Neural cell (in vitro differentiated cells): ENCODE measurements around the gene FGF10. TPM values are rescaled to one million over a fixed set of nuclear protein-coding genes. Genes with fewer than 3 reads are reported as not detected.

Experiments
- H2AFZ ChIP-seq: fragments of 200-600, 300-800 bp; sonication (generic), shearing (Covaris generic); 2 replicates; pipeline ENCODE4 v1.6.0; 2014; ENCODE audit warnings: low read depth, mild to moderate bottlenecking, antibody characterized with exemption, low read length, moderate library complexity
- H3F3A ChIP-seq: fragments of 200-600 bp; shearing (Covaris generic); 2 replicates; pipeline ENCODE4 v1.6.1; 2016; ENCODE audit warnings: mild to moderate bottlenecking, moderate library complexity, mixed read lengths, antibody characterized with exemption, low read length; ENCODE audit not compliant: insufficient read depth, poor library complexity, severe bottlenecking
- H3K27ac ChIP-seq: fragments of 200-600, 300-800 bp; sonication (generic), shearing (Covaris generic); 2 replicates; pipeline ENCODE4 v1.5.1; 2014; ENCODE audit warnings: mild to moderate bottlenecking, low read length, moderate library complexity
- H3K27me3 ChIP-seq: fragments of 300-800, 200-600 bp; sonication (generic), shearing (Covaris generic); 2 replicates; pipeline ENCODE4 v1.6.0; 2014; ENCODE audit warnings: mild to moderate bottlenecking, low read depth, low read length, moderate library complexity; ENCODE audit not compliant: insufficient read depth
- H3K36me3 ChIP-seq: fragments of 300-800, 200-600 bp; sonication (generic), shearing (Covaris generic); 2 replicates; pipeline ENCODE4 v1.5.1; 2014; ENCODE audit warnings: mild to moderate bottlenecking, antibody characterized with exemption, low read length, moderate library complexity; ENCODE audit not compliant: insufficient read depth
- H3K4me2 ChIP-seq: fragments of 300-800, 200-600 bp; sonication (generic), shearing (Covaris generic); 2 replicates; pipeline ENCODE4 v1.6.0; 2014; ENCODE audit warnings: mild to moderate bottlenecking, low read length
- H3K4me3 ChIP-seq: fragments of 300-800, 200-600 bp; sonication (generic), shearing (Covaris generic); 2 replicates; pipeline ENCODE4 v1.5.1; 2014; ENCODE audit warnings: mild to moderate bottlenecking, low read length, moderate library complexity
- H3K79me2 ChIP-seq: fragments of 200-600 bp; shearing (Covaris generic); replicated peaks from 2 replicates; pipeline ENCODE4 v1.6.0; 2014; ENCODE audit warnings: mild to moderate bottlenecking, low read length, moderate library complexity; ENCODE audit not compliant: insufficient read depth
- H3K9ac ChIP-seq: fragments of 300-800, 200-600 bp; sonication (generic), shearing (Covaris generic); 2 replicates; pipeline ENCODE4 v1.6.1; 2016; ENCODE audit warnings: mild to moderate bottlenecking, low read length, mixed read lengths
- H3K9me2 ChIP-seq: fragments of 200-600 bp; shearing (Covaris generic); 2 replicates; pipeline ENCODE4 v1.6.1; 2016; ENCODE audit warnings: mild to moderate bottlenecking, low read length, mixed read lengths; ENCODE audit not compliant: insufficient read depth
- H3K9me3 ChIP-seq: fragments of 200-600, 300-800 bp; sonication (generic), shearing (Covaris generic); 2 replicates; pipeline ENCODE4 v1.6.1; 2016; ENCODE audit warnings: mild to moderate bottlenecking, mixed run types, low read length, moderate library complexity, mixed read lengths
- H4K20me1 ChIP-seq: fragments of 200-600 bp; shearing (Covaris generic); 2 replicates; pipeline ENCODE4 v1.6.1; 2016; ENCODE audit warnings: mild to moderate bottlenecking, mixed run types; ENCODE audit not compliant: insufficient read depth
- EP300 ChIP-seq: fragments of 450-650 bp; conservative IDR thresholded peaks from 2 replicates; pipeline ENCODE4 v1.6.1; 2014; ENCODE audit warnings: antibody characterized with exemption, mild to moderate bottlenecking, moderate library complexity; ENCODE audit not compliant: poor library complexity, severe bottlenecking
- EZH2 ChIP-seq: fragments of 200-600, 300-800 bp; shearing (Covaris generic), sonication (generic); IDR thresholded peaks from 2 replicates; pipeline ENCODE4 v1.6.1; 2014; ENCODE audit warnings: antibody characterized with exemption, low read length, borderline replicate concordance, mild to moderate bottlenecking; ENCODE audit not compliant: insufficient read depth, poor library complexity, severe bottlenecking
- MXI1 ChIP-seq: fragments of 450-650 bp; conservative IDR thresholded peaks from 2 replicates; pipeline ENCODE4 v1.6.1; 2014; ENCODE audit warnings: antibody characterized with exemption, mild to moderate bottlenecking; ENCODE audit not compliant: poor library complexity, severe bottlenecking
- POLR2AphosphoS5 ChIP-seq: IDR thresholded peaks from 2 replicates; pipeline ENCODE4 v1.6.1; 2012
- RAD21 ChIP-seq: fragments of 450-650 bp; conservative IDR thresholded peaks from 2 replicates; pipeline ENCODE4 v1.6.1; 2014; ENCODE audit warnings: antibody characterized with exemption, mild to moderate bottlenecking, moderate library complexity
- REST ChIP-seq: IDR thresholded peaks from 2 replicates; pipeline ENCODE4 v1.6.1; 2012; ENCODE audit warnings: borderline replicate concordance
- SMC3 ChIP-seq: fragments of 450-650 bp; conservative IDR thresholded peaks from 2 replicates; pipeline ENCODE4 v1.6.1; 2014; ENCODE audit warnings: antibody characterized with exemption, mild to moderate bottlenecking, moderate library complexity; ENCODE audit not compliant: poor library complexity
- TAF1 ChIP-seq: IDR thresholded peaks from 2 replicates; pipeline ENCODE4 v1.6.1; 2012; ENCODE audit warnings: low read depth
- polyA plus RNA-seq: library from polyadenylated mRNA; depleted of rRNA; stranded (reverse); fragments of >200 nt; gene quantifications from 2 replicates; pipeline ENCODE4 v1.2.3, GENCODE V29; 2014
- TF ChIP-seq, protein P1 (sequence below): fragments of 450-650 bp; IDR thresholded peaks from 2 replicates; pipeline ENCODE4 v1.5.1; 2014; ENCODE audit warnings: antibody characterized with exemption, mild to moderate bottlenecking, moderate library complexity; ENCODE audit not compliant: poor library complexity, severe bottlenecking

The FGF10 gene
- polyA plus RNA-seq, 1 donor from 2014 or later = not detected

- no peak for TF ChIP-seq RAD21
- no peak for TF ChIP-seq POLR2AphosphoS5
Measured at GRCh38 chr5:44265713-44266112, 123.5 kb downstream of the FGF10 start (continued).

DNA sequence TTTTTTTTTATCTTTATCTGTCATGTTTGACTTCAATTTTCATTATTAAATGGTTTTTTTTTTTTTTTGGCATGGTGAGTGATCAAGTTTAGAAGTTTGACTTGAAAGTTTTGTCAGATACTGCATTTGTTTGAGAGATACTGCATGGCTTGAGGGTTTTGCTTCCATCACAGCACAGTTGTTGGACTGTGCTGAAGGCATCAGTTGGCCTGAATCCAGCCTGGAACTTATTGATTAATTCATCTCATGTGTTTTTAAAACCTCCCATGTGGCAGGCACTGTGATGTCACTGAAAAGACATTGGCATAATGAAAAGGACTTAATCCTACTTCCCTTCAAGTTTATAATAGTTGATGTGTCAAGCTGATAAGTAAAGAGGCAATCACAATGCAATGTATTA is 128.4 kb downstream of the FGF10 start:
- H3K27me3 ChIP-seq = no peaks in the 10 kb centered on the region
- no peak overlapping the region for H3K9ac ChIP-seq
- no peak overlapping the region for H3K4me2 ChIP-seq
- H3K27ac ChIP-seq = no peak overlapping the region
- no peaks in the 10 kb centered on the region for H3K36me3 ChIP-seq
- H3K79me2 ChIP-seq = no peaks in the 10 kb centered on the region
- no peak overlapping the region for H3K4me3 ChIP-seq
- H3K9me2 ChIP-seq = no peaks in the 10 kb centered on the region
- H3K9me3 ChIP-seq = no peaks in the 10 kb centered on the region
- no peaks in the 10 kb centered on the region for H3F3A ChIP-seq
- no peaks in the 10 kb centered on the region for H4K20me1 ChIP-seq
- TF ChIP-seq SMC3 = no peak
- TF ChIP-seq TAF1 = no peak
- TF ChIP-seq REST = no peak
- no peak for TF ChIP-seq POLR2AphosphoS5
- no peak for TF ChIP-seq RAD21
- no peak for TF ChIP-seq MXI1
- no peak for TF ChIP-seq EZH2
- no peak for TF ChIP-seq EP300
- TF ChIP-seq, protein P1, sequence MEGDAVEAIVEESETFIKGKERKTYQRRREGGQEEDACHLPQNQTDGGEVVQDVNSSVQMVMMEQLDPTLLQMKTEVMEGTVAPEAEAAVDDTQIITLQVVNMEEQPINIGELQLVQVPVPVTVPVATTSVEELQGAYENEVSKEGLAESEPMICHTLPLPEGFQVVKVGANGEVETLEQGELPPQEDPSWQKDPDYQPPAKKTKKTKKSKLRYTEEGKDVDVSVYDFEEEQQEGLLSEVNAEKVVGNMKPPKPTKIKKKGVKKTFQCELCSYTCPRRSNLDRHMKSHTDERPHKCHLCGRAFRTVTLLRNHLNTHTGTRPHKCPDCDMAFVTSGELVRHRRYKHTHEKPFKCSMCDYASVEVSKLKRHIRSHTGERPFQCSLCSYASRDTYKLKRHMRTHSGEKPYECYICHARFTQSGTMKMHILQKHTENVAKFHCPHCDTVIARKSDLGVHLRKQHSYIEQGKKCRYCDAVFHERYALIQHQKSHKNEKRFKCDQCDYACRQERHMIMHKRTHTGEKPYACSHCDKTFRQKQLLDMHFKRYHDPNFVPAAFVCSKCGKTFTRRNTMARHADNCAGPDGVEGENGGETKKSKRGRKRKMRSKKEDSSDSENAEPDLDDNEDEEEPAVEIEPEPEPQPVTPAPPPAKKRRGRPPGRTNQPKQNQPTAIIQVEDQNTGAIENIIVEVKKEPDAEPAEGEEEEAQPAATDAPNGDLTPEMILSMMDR = no peak
- no peak overlapping the region for H2AFZ ChIP-seq

DNA sequence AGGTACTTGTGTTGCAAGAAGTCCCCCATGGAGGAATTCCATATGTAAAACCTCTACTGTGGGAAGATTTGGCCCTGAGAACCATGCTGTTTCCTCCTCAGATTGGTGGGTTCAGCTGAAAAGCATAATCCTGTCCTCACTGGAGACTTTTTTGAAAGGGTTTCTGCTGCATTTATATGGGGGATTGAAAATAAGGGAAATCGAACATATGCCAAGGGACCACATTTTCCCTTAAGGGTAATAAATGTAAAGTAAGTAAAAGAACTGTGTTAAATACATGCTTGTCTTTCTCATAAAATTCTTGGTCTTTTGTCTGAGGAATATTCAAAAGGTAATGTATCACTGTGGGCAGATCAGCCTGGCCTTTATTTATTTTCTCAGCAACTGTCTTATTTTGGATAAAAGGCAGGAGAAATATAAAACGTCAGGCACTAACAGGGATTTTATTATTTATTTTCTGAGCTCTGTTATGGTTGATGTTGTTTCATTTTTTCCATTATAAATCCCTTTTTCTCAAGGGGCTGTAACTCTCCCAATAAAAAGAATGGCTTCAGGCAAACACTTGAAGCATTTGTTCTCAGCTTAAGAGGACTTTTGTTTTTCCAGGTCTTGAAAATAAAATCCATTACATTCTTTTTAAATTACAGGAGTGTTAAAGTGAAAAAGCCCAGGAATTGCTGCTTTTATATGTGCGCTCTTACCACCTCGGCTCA is 131.4 kb downstream of the FGF10 start:
- no peak overlapping the region for H3K9ac ChIP-seq
- no peaks in the 10 kb centered on the region for H4K20me1 ChIP-seq
- no peak overlapping the region for H3K4me2 ChIP-seq
- no peaks in the 10 kb centered on the region for H3K9me2 ChIP-seq
- H3F3A ChIP-seq = no peaks in the 10 kb centered on the region
- no peaks in the 10 kb centered on the region for H3K36me3 ChIP-seq
- H3K27me3 ChIP-seq = no peaks in the 10 kb centered on the region
- H3K9me3 ChIP-seq = no peaks in the 10 kb centered on the region
- no peak overlapping the region for H3K4me3 ChIP-seq
- TF ChIP-seq EZH2 (no peak), RAD21 (no peak), TAF1 (no peak)
- no peak overlapping the region for H2AFZ ChIP-seq
- no peak overlapping the region for H3K27ac ChIP-seq
- H3K79me2 ChIP-seq = no peaks in the 10 kb centered on the region
